Measurements from ENCODE around the gene FER. TPM values are rescaled to one million over a fixed set of nuclear protein-coding genes. Genes with fewer than 3 reads are reported as not detected.

Gene FER
- polyA plus RNA-seq, 1 donor from 2014 or later = 8.5 TPM

GRCh38 chr5:109218818-109219217 is 471.1 kb downstream of the FER start:
- no peak overlapping the region for H3K4me3 ChIP-seq (ENCODE audit: low read length)
- H3K9ac ChIP-seq (ENCODE audit: low read length) = no peak overlapping the region
- H3K27ac ChIP-seq (ENCODE audit: low read length) = no peak overlapping the region
- no peaks in the 10 kb centered on the region for H3K27me3 ChIP-seq (ENCODE audit: insufficient read depth, low read depth, low read length)
- H4K20me1 ChIP-seq (ENCODE audit: insufficient read depth) = no peaks in the 10 kb centered on the region
- no peak overlapping the region for H3K4me2 ChIP-seq (ENCODE audit: low read length)
- no peaks in the 10 kb centered on the region for H3F3A ChIP-seq (ENCODE audit: insufficient read depth, low read length, poor library complexity, severe bottlenecking)
- H3K36me3 ChIP-seq (ENCODE audit: insufficient read depth, low read length) = no peaks in the 10 kb centered on the region
- no peaks in the 10 kb centered on the region for H3K79me2 ChIP-seq (replicated peaks; ENCODE audit: insufficient read depth, low read length)
- no peak for TF ChIP-seq POLR2AphosphoS5 (IDR thresholded peaks at IDR 0.05)
- no peak for TF ChIP-seq RAD21 (conservative IDR thresholded peaks at IDR 0.05)
- TF ChIP-seq EP300 (conservative IDR thresholded peaks at IDR 0.05; ENCODE audit: poor library complexity, severe bottlenecking) = no peak
- TF ChIP-seq TAF1 (IDR thresholded peaks at IDR 0.05; ENCODE audit: low read depth) = no peak
- no peak for TF ChIP-seq REST (IDR thresholded peaks at IDR 0.05; ENCODE audit: borderline replicate concordance)
- no peak for TF ChIP-seq SMC3 (conservative IDR thresholded peaks at IDR 0.05; ENCODE audit: poor library complexity)
- TF ChIP-seq EZH2 (IDR thresholded peaks at IDR 0.05; ENCODE audit: borderline replicate concordance, insufficient read depth, low read length, poor library complexity, severe bottlenecking) = no peak
- no peak for TF ChIP-seq MXI1 (conservative IDR thresholded peaks at IDR 0.05; ENCODE audit: poor library complexity, severe bottlenecking)
- TF ChIP-seq, protein P1, sequence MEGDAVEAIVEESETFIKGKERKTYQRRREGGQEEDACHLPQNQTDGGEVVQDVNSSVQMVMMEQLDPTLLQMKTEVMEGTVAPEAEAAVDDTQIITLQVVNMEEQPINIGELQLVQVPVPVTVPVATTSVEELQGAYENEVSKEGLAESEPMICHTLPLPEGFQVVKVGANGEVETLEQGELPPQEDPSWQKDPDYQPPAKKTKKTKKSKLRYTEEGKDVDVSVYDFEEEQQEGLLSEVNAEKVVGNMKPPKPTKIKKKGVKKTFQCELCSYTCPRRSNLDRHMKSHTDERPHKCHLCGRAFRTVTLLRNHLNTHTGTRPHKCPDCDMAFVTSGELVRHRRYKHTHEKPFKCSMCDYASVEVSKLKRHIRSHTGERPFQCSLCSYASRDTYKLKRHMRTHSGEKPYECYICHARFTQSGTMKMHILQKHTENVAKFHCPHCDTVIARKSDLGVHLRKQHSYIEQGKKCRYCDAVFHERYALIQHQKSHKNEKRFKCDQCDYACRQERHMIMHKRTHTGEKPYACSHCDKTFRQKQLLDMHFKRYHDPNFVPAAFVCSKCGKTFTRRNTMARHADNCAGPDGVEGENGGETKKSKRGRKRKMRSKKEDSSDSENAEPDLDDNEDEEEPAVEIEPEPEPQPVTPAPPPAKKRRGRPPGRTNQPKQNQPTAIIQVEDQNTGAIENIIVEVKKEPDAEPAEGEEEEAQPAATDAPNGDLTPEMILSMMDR (IDR thresholded peaks at IDR 0.05; ENCODE audit: poor library complexity, severe bottlenecking) = no peak
- no peaks in the 10 kb centered on the region for H3K9me3 ChIP-seq (ENCODE audit: low read length)
- no peak overlapping the region for H2AFZ ChIP-seq (ENCODE audit: low read depth, low read length)
- no peaks in the 10 kb centered on the region for H3K9me2 ChIP-seq (ENCODE audit: insufficient read depth, low read length)

DNA sequence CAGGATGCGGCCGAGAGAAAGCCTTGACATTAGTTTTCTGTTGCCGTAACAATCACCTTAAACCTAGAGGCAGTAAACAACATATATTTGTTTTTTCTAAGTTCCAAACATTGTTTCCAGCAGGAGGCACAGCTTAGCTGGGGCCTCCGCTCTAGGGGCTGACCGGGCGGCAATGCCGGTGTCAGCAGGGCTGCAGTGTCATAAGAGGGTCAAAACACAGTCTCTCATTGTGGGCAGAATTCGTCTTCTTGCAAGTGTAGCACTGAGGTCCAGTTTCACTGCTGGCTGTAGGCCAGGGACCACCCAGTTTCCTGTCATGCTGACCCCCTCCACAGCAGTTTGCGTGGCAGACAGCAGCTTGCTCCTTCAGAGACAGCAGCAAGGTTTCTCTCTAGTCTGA is 475.8 kb downstream of the FER start:
- no peaks in the 10 kb centered on the region for H3K79me2 ChIP-seq (replicated peaks; ENCODE audit: insufficient read depth, low read length)
- no peak overlapping the region for H3K4me3 ChIP-seq (ENCODE audit: low read length)
- no peak overlapping the region for H3K27ac ChIP-seq (ENCODE audit: low read length)
- no peaks in the 10 kb centered on the region for H4K20me1 ChIP-seq (ENCODE audit: insufficient read depth)
- no peaks in the 10 kb centered on the region for H3K36me3 ChIP-seq (ENCODE audit: insufficient read depth, low read length)
- H3K4me2 ChIP-seq (ENCODE audit: low read length) = no peak overlapping the region
- TF ChIP-seq REST (IDR thresholded peaks at IDR 0.05; ENCODE audit: borderline replicate concordance) (no peak), TAF1 (IDR thresholded peaks at IDR 0.05; ENCODE audit: low read depth) (no peak), EP300 (conservative IDR thresholded peaks at IDR 0.05; ENCODE audit: poor library complexity, severe bottlenecking) (no peak), RAD21 (conservative IDR thresholded peaks at IDR 0.05) (no peak), EZH2 (IDR thresholded peaks at IDR 0.05; ENCODE audit: borderline replicate concordance, insufficient read depth, low read length, poor library complexity, severe bottlenecking) (no peak), SMC3 (conservative IDR thresholded peaks at IDR 0.05; ENCODE audit: poor library complexity) (no peak), POLR2AphosphoS5 (IDR thresholded peaks at IDR 0.05) (no peak), MXI1 (conservative IDR thresholded peaks at IDR 0.05; ENCODE audit: poor library complexity, severe bottlenecking) (no peak)
- TF ChIP-seq, protein P1 (IDR thresholded peaks at IDR 0.05; ENCODE audit: poor library complexity, severe bottlenecking) = no peak
- H3K9ac ChIP-seq (ENCODE audit: low read length) = no peak overlapping the region
- no peaks in the 10 kb centered on the region for H3K9me3 ChIP-seq (ENCODE audit: low read length)
- no peaks in the 10 kb centered on the region for H3F3A ChIP-seq (ENCODE audit: insufficient read depth, low read length, poor library complexity, severe bottlenecking)
- no peak overlapping the region for H2AFZ ChIP-seq (ENCODE audit: low read depth, low read length)
- H3K9me2 ChIP-seq (ENCODE audit: insufficient read depth, low read length) = no peaks in the 10 kb centered on the region
- no peaks in the 10 kb centered on the region for H3K27me3 ChIP-seq (ENCODE audit: insufficient read depth, low read depth, low read length)
